ENCODE measurements around the gene VWA2.

Gene VWA2, protein sequence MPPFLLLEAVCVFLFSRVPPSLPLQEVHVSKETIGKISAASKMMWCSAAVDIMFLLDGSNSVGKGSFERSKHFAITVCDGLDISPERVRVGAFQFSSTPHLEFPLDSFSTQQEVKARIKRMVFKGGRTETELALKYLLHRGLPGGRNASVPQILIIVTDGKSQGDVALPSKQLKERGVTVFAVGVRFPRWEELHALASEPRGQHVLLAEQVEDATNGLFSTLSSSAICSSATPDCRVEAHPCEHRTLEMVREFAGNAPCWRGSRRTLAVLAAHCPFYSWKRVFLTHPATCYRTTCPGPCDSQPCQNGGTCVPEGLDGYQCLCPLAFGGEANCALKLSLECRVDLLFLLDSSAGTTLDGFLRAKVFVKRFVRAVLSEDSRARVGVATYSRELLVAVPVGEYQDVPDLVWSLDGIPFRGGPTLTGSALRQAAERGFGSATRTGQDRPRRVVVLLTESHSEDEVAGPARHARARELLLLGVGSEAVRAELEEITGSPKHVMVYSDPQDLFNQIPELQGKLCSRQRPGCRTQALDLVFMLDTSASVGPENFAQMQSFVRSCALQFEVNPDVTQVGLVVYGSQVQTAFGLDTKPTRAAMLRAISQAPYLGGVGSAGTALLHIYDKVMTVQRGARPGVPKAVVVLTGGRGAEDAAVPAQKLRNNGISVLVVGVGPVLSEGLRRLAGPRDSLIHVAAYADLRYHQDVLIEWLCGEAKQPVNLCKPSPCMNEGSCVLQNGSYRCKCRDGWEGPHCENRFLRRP

GRCh38 chr10:114239117-114239993 lies at the start of gene VWA2:
Gene VWA2 (plus strand): TSS chr10:114239254. CDS start chr10:114248714, 9,460 bp downstream.
- DNase-seq, result peak; percentile 4

DNA sequence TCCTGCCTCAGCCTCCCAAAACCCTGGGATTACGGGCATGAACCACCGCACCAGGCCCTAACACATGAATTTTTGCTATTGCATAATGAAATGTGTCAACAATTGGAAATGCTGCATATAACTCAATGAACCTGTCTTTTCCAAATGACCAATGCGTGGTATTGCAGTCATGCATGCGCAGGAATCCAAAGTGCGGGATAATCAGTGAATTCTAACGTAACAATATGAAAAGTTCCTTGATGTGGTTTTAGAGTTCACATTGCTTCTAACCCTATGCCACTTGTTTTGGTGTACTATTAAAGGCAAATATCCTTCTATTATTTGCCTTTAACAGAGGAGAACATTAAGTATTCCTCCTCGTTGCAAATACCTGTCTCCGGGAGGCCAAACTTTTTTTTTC lies 49.4 kb upstream of the VWA2 start:
- DNase-seq, result no peak

- DNase-seq, result no peak
Observed at GRCh38 chr10:114195079-114195478, 44.0 kb upstream of the VWA2 start.

GRCh38 chr10:114199239-114199638 lies 39.8 kb upstream of the VWA2 start:
- DNase-seq, result no peak

GRCh38 chr10:114202812-114203211 lies 36.2 kb upstream of the VWA2 start:
- DNase-seq, result no peak

DNA sequence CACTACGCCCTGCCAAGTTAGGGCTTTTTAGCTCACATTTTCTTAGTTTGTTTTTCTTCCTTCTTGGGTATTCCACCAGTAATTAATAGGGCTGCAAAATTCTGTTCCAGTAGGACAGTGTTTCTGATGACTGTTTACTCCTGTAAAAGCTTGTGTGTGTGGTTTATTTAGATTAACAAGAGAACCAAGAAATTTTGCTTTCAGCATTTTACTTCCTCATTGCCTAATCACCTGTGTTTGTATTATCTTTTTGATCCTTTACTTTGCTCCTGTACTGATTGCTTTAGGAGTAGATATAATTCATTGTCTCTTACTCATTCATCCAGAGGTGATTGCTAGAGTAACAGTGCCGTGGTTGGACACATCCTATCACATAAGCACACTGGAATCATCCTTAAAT lies 32.2 kb upstream of the VWA2 start:
- DNase-seq, result no peak

DNA sequence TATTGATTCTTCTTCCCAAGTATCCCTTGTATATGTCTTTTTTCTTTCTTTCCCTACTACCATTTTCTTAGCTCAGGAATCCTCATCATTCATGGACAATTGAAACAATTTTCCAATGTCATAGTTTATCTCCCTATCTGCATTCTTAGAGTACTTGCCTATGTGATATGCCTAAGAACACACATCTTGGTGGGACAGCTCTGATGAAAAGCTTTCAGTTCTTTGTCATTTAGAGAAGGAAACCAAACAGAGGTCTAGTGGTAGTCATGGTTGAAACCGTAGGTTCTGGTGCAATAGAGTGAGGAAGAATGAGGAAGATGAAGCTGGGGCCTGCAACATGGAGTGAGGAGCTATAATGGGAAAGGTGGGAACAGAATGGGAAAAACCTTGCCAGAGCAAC lies 31.7 kb upstream of the VWA2 start:
- DNase-seq, result no peak

DNA sequence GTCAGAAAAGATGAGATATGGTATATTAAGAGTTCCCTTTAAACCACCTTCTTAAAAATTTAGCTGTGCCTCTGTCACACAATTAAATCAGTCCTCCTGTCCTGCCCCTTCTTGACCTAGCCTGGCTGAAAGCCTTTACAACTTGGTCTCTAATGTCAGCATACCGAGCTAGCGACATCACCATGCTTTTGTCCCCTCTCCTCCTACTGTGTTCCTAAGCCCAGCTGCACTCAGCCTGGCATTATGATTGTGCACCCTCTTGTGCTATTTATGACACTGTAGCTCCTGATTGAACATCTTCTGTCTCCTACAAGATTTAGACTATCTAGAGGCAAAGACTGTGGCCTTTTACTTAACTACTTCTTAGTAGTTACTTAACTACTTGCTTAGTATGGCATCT lies 30.7 kb upstream of the VWA2 start:
- DNase-seq, result no peak

- DNase-seq, result no peak
Observed at GRCh38 chr10:114212153-114212552, 26.9 kb upstream of the VWA2 start.

DNA sequence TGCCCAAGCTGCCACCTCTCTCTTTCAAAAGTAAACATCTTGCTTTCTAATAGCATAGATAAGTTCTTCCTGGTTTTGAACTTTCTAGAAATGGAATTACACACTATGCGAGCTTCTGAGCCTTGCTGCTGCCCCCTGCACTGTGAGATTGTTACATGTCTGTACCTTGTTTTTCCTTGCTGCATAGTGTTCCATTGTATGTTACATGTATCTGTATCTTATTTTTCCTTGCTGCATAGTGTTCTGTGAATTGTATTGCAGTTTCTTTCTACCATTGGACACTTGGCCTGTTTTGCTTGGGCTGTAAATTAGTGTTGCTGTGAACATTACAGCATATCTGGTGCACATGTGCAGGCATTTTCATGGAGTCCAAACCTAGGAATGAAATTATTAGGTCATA lies 24.0 kb upstream of the VWA2 start:
- no peak for DNase-seq

DNA sequence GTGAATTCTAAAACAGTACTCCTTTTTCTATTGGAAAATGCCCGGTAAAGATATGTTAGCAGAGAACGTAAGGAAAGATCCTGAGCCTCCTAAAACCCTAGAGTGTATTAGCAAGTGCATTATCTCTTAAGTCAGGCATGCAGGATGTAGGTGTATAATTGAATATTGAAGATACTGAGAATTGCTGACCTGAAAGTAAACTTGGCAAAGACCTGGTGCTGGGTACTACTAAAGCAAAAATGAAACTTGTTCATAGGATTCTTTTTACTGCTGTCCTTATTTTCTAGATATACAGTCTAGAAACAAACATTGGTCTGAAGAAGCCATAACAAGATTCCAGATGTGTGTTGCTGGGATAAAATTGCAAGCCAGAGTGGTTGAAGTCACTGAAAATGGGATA lies 18.8 kb upstream of the VWA2 start:
- DNase-seq, result no peak

- no peak for DNase-seq
Observed at GRCh38 chr10:114221235-114221634, 17.8 kb upstream of the VWA2 start.

DNA sequence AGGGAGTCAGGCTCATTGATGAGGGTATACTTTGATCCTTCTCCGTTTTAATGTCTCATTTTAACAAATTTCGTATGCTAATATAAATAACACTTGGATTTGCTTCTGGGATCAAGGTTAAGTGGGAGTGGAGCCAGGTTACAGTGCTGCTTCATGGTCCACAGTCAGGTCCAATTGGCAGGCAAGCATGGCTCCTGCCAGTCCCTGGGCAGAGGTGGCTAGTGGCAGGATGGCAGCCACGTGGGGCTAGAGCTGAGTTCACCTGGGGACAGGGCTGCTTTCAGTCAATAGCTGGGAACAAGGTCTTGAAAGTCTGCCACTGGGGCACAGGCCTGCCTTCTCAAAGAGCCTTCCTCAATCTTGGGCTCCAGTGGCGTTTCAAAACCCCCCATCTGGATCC lies 16.0 kb upstream of the VWA2 start:
- no peak for DNase-seq

DNA sequence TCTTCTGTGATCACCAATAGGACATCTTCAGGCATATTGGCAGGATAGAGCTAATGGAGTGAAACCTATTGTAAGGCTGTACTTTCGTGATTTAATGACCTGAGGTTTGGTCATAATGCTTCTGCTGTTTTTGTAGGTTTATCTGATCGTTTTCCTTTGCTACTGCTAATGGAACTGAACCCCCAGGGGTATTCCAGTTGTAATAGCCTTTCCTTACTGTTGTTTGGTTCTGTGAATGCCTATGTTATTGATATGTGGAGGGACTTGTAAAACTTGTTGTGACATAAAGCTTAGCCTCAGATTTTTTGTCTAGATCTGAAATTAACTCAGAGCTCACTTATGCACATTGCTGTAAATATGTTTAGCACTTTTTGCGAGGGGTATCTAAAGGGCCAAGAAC lies 10.9 kb upstream of the VWA2 start:
- DNase-seq, result no peak

- no peak for DNase-seq
Observed at GRCh38 chr10:114232561-114233176, 6.4 kb upstream of the VWA2 start.

DNA sequence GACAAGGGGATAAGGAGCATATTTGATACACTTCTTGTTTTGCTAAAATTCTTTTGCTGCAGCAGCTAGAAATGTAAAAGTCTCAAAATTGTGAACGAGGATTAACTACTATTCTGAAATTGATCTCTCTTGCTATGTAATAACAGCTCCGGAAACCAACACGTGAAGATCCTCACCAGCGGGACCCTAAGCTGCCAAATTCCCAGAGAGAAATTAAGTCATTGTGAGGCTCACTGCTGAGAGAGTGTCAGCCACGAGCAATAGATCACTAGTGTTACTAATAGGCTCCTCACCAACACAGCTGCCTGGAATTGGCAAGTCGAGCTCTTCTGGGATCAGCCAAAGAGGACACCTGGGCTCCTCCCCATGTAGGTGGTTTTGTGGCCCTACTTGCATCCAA lies 5.6 kb upstream of the VWA2 start:
- DNase-seq, result no peak

DNA sequence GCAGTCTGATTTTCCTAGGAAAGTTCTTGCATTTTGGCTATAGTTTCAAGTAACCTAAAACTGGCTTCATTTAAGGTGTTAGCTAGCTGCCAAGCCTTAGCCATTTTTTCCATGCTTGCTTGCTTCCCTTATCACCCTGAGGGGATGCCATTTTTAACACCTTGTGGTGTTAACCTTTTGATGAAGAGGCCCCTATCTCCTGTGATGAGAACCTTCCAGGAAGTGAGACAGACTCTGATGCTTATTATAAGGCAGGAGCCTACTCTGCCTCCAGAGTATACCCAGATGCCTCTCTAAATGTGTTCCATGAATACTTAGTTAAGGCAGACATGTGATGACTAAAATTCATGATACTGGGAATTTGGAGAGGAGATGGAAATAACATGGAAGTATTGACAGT lies 4.9 kb upstream of the VWA2 start:
- DNase-seq, result no peak

- no peak for DNase-seq
Observed at GRCh38 chr10:114239994-114240345, 916 bp downstream of the VWA2 start.

GRCh38 chr10:114242235-114242634 lies 3.2 kb downstream of the VWA2 start:
- DNase-seq, result no peak

DNA sequence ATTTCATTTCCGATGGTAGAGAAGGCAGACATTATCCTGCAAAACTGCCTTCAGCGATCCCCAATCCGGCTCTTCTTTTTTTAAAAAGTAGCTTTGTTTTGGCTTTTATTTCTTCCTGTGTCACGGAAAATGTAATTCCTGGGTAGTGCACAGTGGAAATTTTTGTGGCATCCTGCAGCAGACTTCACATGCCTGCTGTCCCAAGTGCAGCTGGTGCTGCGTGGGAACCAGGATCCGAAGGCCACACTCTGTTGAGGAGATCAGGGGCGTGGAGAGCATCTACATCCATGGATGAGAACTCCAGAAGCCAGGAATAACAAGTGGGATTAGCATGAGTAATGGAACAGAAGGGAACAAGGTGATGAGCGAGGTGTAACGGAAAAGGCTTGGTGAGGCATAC lies 4.6 kb downstream of the VWA2 start:
- no peak for DNase-seq

DNA sequence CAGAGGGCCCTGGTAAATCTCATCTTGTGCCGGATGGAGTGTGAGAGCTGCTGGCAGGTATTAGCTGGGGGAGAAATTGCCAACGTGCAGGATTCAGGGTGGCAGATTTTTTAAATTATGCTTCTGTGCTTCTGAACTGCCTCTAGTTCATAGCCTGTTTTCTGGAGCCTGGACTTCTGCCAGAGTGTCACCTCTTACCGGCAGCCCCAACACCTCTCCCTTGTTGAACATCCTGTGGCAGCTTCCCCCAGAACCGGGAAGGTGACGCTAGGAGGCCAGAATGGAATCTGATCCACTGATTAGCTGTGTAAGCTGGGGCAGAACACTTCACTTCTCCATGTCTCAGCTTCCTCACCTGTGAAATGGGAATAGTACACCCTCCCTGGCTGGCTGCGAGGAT lies 5.1 kb downstream of the VWA2 start:
- DNase-seq, result no peak

DNA sequence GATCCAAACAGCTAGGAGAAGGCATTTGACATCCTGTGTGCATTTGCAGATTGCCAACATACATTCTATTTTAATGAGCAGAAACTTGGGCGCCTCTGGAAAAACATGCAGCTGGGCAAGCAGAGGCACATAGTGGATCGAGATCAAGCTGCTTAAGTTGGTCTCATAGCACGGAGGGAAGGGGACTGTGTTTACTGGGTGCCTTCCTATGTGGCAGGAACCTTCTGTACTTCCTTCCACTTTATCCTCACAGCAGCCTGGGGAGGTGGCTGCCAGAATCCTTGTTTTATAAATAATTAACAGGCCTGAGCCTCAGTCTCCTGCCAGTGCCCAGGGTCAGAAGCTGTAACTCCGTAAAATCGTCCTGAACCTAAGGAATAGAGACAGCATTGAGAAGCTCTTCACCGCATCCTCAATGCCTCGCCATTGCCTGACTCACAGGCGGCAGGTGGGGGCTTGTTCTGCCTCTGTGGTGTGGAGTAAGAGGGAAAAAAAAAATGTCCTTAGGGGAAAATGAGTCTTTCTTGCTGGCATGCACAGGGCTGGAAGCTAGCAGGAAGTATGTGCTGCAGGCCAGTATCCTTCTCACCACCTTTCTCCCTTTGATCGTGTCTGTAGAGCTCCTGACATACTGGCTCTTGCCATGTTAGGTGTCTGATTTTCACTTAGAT lies 6.2 kb downstream of the VWA2 start:
- DNase-seq, result no peak

Data from activated CD4-positive, alpha-beta T cell treated with anti-CD3 and anti-CD28 coated beads, Interleukin-2, amount 50 U/mL, for 1 hour (primary cell).